Measurements from ENCODE around the gene ARSB. TPM values are rescaled to one million over a fixed set of nuclear protein-coding genes. Genes with fewer than 3 reads are reported as not detected.

ARSB gene
- total and polyA plus RNA-seq, 9 donors: 3.1 to 10.6 (median 7.6) TPM

GRCh38 chr5:78731884-78732283, 253.2 kb downstream of the ARSB start:
- Histone ChIP-seq H3K36me3 (no peaks in the 10 kb centered on the region), H3K4me1 (ENCODE audit: insufficient read depth) (no peaks in the 10 kb centered on the region), H3K9me3 (no peaks in the 10 kb centered on the region), H3K27ac (no peak overlapping the region), H3K4me3 (no peak overlapping the region), H3K27me3 (no peaks in the 10 kb centered on the region)
- intact Hi-C loops (cut with DNase I): no loop called here
- no peak for DNase-seq
- WGBS, 3 donors: 6 to 16% (median 6%) methylated on average over 2 of the region's 2 CpGs
- no peak for TF ChIP-seq POLR2A (IDR thresholded peaks at IDR 0.05)
- no peak for TF ChIP-seq EP300 (IDR thresholded peaks at IDR 0.05)
- no peak for TF ChIP-seq CTCF (IDR thresholded peaks at IDR 0.05)

GRCh38 chr5:78730300-78731094, 254.6 kb downstream of the ARSB start:
- Histone ChIP-seq H3K4me3 (no peak overlapping the region), H3K36me3 (no peaks in the 10 kb centered on the region), H3K27ac (no peak overlapping the region), H3K4me1 (ENCODE audit: insufficient read depth) (no peaks in the 10 kb centered on the region), H3K9me3 (no peaks in the 10 kb centered on the region), H3K27me3 (no peaks in the 10 kb centered on the region)
- 93 to 100% (median 97%) methylated on average over 1 of the region's 1 CpG for WGBS, 3 donors
- intact Hi-C loops (cut with DNase I): no loop called here
- TF ChIP-seq CTCF (IDR thresholded peaks at IDR 0.05): no peak
- TF ChIP-seq POLR2A (IDR thresholded peaks at IDR 0.05): no peak
- TF ChIP-seq EP300 (IDR thresholded peaks at IDR 0.05): no peak
- DNase-seq: no peak

GRCh38 chr5:78727786-78728761, 257.0 kb downstream of the ARSB start:
- no peaks in the 10 kb centered on the region for H3K4me1 ChIP-seq (ENCODE audit: insufficient read depth)
- no peaks in the 10 kb centered on the region for H3K27me3 ChIP-seq
- no peaks in the 10 kb centered on the region for H3K36me3 ChIP-seq
- no peak for DNase-seq
- intact Hi-C loops (cut with DNase I): no loop called here
- no peak overlapping the region for H3K4me3 ChIP-seq
- H3K9me3 ChIP-seq: no peaks in the 10 kb centered on the region
- no peak for TF ChIP-seq CTCF (IDR thresholded peaks at IDR 0.05)
- TF ChIP-seq EP300 (IDR thresholded peaks at IDR 0.05): no peak
- TF ChIP-seq POLR2A (IDR thresholded peaks at IDR 0.05): no peak
- H3K27ac ChIP-seq: no peak overlapping the region
- 91 to 94% (median 93%) methylated on average over 7 of the region's 7 CpGs for WGBS, 3 donors

Small RNA genes lying within 50 kb of the gene (small RNA-seq; reads per million reads assigned to genes)
- not detected for gene AC025755.1

Other genes with a start within 250 kb of the ARSB start
- 1 to 10 TPM; 3.5 to 5.6 (median 4.2) TPM for gene DMGDH, start 84.4 kb upstream of the ARSB start, total RNA-seq
- 1 to 10 TPM; 2.1 to 5.8 TPM for gene DMGDH, start 84.4 kb upstream of the ARSB start, polyA plus RNA-seq
- 10 to 100 TPM in 2 of 7 donors, 1 to 10 TPM in 5; 3.7 to 13.6 (median 7.9) TPM for gene BHMT2, start 84.5 kb upstream of the ARSB start, total RNA-seq
- 10 to 100 TPM in 1 of 2 donors, 1 to 10 TPM in 1; 7.0 to 18.4 TPM for gene BHMT2, start 84.5 kb upstream of the ARSB start, polyA plus RNA-seq
- gene BHMT, start 126.5 kb upstream of the ARSB start, total RNA-seq: under 1 TPM in 5 of 7 donors, not detected in 2; 0.24 to 0.92 (median 0.34) TPM
- gene BHMT, start 126.5 kb upstream of the ARSB start, polyA plus RNA-seq: under 1 TPM; 0.07 to 0.27 TPM